ENCODE results near the gene MORN3.
"Not testable (repeated sequence)": the region's sequence is repeated elsewhere in the genome, so short reads cannot be mapped to it uniquely, and the experiment has no call there.

The MORN3 gene, protein sequence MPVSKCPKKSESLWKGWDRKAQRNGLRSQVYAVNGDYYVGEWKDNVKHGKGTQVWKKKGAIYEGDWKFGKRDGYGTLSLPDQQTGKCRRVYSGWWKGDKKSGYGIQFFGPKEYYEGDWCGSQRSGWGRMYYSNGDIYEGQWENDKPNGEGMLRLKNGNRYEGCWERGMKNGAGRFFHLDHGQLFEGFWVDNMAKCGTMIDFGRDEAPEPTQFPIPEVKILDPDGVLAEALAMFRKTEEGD

DNA sequence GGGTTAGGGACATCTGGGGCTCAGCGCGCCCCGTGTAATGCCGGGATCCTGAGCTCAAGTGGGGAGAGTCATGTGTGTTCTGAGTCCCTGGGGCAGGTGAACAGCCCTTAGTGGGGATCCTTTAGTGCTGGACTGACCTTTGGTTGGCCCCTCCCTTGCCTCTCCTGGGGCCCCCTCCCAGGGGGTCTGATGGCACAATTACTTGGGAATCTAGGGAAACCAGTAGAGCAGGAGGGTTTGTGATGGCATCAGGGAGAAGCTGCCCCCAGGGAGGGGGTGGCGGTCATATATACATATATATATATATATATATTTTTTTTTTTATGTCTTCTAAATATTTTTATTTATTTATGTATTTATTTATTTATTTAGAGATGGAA lies at the start of gene MORN3:
MORN3 (minus strand) TSS at position 134 of the 380 bp plus-strand sequence. CDS start 171 bp downstream, outside the sequence.
- DNase-seq = no peak

DNA sequence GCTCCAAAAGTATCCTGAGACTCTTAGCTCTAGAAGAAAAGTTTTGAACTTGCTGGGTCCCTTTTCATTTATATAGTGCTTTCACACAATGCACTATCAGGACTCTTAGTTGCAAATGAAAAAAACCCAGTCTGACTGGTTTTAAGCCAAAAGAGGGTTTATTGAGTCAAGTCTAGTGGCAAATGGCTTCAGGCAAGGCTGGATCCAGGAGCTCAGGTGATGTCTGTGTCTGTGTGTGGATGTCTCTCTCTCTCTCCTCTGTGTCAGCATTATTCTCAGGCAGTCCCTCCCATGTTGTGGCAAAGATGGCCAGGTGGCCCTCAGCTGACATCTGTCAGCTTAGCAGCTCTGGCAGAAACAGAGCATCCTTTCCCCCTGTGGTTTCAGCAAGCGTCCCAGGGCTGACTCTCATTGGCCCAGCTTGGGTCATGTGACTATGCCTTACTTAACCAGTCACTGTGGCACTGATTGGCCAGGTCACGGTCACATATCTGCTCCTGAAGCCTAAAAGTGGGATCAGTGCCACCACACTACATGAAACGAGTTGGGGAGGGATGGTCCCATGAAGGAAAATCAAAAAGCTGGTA lies 49.3 kb upstream of the MORN3 start:
- no peak for DNase-seq

DNA sequence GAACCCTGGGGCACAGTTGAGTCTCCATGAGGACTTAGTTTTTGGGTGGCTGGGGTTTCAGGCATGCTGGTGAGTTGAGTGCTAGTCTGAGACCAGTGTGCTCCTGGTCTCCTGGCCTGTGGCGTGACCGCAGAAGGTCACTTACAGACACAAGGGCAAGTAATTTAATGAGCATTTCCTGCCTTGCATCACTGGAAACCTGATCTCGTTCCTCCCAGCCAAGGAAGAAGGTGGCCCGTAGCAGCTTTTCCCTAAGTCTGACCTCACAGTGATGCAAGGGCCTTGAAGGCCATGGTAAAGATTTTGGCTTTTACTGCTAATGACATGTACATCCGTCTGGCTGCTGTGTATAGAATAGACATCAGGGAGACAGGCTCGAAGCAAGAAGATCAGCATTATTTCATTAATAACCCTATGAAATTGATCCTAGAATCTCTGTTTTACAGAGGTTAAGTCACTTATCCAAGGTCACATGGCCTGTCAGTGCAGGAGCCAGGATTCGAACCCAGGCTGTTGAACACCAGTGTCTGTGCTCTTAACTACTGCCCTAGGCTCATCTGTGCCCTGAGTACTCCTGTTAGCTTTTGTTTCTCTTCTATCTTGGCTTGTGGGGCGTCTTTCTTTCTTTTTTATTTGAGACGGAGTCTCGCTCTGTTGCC lies 47.7 kb upstream of the MORN3 start:
- no peak for DNase-seq

GRCh38 chr12:121715862-121716435 lies 46.5 kb upstream of the MORN3 start:
- DNase-seq = no peak

- DNase-seq = not testable (repeated sequence)
Measured at GRCh38 chr12:121715055-121715454, 45.6 kb upstream of the MORN3 start.

- DNase-seq = no peak
Measured at GRCh38 chr12:121713793-121714192, 44.3 kb upstream of the MORN3 start.

DNA sequence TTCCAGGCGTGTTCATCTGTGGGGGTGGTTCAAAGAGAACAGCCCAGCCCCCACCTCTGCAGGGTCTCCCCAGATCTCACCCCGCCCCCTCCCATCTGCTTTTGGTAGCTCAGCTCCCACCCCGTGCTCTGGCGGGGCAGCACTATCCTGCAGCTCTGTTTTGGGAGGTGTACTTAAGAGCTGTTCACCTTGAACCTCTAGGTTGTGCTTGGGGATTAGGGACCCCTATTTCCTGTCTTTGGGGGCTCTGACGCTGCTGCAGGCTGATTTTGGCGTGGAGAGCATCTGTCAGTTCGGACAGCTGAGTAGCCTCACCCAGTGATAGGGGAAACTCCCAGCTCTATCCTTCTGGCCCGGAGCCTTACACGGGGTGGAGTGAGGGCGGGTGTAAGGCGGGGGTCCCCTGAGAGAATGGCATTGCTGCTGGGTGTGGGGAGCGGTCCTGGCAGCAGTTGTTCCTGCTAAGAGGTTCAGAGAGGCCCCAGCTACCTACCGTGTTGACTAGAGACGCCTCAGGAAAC lies 43.9 kb upstream of the MORN3 start:
- DNase-seq = no peak

DNA sequence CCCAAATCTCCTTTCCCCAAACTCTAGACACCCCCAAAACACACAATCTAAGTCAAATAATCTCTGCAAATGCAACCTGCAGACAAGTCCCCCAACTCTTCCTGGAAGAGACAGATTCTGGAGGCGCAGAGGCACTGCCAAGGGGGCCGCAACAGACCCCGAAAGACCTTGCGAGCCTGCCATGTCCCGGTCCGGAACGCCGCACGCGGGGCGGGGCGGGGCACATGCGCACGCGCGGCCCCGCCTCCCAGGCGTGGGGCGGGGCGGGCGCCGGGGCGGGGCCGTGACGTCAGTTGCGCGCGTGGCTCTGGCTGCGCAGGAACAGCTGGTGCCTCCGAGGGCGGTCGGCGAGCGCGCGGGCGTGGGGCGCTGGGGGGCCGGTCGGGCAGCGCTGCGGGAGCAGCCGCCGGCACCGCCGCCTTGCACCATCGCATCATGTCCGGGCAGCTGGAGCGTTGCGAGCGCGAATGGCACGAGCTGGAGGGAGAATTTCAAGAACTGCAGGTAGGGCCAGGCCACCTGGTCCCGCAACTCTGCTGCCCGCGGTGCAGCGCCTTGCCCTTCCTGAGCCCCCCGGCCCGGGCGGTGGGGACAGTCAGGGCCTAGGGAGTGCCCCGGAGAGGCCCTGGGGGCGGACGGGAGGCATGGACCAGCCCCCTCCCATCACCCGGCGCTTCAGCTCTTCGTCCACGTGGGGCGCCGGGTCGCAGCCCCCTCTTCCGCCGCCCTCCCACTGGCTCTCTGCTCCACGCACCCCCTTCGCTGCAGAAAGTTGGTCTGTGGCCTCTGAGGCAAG lies 43.2 kb upstream of the MORN3 start, which contains the start of gene TMEM120B:
TMEM120B (plus strand) TSS at position 292 of the 796 bp plus-strand sequence; CDS start at position 436, 144 bp downstream.
- DNase-seq = peak; percentile 35 to 48

- no peak for DNase-seq
Measured at GRCh38 chr12:121712190-121712460, 42.7 kb upstream of the MORN3 start.

DNA sequence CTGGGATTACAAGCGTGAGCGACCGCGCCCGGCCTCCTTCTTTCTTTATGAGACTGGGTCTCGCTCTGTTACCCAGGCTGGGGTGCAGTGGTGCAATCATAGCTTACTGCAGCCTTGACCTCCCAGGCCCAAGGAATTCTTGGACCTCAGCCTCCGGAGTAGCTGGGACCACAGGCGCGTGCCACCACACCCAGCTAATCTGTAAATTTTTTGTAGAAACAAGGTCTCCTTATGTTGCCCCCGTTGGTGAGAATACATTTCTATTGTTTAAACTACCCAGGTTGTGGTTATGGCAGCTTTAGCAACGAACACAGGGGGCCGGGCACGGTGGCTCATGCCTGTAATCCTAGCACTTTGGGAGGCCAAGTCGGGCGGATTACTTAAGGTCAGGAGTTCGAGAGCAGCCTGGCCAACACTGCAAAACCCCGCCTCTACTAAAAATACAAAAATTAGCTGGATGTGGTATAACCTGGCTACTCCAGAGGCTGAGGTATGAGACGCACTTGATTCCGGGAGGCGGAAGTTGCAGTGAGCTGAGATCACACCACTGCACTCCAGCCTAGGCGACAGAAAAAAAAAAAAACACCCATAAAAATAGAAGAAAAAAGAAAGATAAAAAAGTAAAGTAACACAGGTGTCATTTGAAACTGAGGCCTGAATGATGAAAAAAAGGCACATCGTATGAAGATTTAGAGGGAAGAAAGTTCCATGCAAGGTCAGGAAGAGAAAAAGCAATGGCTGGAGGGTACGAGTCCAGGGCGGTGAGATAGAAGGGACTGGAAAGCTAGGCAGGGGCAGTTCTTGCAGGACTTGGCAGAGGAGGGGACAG lies 42.1 kb upstream of the MORN3 start:
- no peak for DNase-seq

GRCh38 chr12:121709478-121709961 lies 40.1 kb upstream of the MORN3 start:
- DNase-seq = no peak

DNA sequence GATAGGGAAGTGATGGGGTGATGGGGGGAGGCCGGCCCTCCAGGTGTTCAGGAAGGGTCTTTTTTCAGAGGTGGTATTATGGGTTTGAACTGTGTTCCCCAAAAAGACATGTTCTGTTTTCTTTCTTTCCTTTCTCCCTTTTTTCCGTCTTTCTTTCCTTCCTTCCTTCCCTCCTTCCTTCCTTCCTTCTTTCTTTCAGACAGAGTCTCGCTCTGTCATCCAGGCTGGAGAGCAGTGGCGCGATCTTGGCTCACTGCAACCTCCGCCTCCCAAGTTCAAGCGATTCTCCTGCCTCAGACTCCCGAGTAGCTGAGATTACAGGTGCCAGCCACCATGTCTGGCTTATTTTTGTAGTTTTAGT lies 39.6 kb upstream of the MORN3 start:
- not testable (repeated sequence) for DNase-seq

DNA sequence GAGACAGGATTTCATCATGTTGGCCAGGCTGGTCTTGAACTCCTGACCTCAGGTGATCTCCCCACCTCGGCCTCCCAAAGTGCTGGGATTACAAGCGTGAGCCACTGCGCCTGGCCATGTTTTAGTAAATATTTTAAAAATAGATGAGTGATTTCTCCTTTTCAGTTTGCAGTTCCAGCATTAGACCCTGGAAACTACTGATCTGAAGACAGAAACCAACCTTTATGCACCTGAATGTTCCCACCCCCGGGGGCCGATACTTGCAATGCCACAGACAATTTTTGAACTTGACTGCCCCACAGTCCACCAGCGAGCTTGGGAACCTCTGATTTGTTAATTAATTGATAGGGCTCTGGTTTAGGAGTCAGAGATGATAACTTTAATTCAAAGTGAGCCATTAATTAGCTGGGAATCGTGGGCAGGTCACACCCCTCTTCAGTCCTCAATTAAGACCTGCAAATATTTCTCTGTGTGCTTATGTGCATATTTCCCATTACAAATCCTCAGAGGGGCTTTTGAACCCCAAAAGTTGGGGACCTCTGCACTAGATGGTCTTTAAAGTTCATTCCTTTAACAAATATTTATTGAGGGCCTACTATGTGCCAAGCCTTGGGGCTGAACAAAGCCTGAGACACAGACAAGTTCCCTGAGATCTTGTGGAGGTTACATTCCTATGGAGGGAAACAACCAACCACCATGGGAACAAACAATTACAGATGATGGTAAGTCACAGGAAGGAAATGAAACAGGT lies 39.0 kb upstream of the MORN3 start:
- no peak for DNase-seq

DNA sequence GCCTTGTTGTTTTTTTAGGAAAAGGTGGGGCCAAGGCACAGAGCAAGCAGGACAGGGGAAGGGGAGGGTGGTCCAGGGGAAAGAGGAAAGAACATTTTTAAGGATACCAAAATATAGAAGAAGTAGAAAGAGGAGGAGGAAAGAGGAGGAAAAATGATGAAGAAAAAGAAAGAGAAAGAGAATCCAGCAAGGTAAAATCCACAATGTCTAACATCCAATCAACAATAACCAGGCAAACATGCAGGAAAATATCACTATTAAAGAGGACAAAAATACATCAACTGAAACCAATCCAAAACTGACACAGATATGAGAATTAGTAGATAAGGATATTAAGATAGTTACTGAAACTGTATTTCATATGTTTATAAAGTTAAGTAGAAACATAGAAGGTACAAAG lies 36.1 kb upstream of the MORN3 start:
- no peak for DNase-seq

DNA sequence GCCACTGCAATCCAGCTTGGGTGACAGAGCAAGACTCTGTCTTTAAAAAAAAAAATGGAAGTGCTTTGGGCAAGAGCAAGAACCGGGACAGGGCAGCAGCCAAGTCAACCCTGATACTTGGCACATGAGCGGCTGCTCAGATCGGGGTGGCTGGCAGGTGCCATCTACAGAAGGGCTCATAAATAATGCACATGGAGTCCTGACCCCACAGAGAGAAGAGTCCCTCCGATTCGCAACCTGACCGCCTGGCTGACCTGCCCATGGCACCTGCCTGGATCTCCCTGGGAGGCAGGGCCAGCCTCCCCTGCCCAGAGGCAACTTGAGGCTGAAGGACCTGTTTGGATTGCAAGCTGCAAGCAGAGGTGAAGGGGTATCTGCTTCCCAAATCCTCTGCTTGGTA lies 33.5 kb upstream of the MORN3 start:
- DNase-seq = no peak

GRCh38 chr12:121701667-121702277 lies 32.3 kb upstream of the MORN3 start:
- no peak for DNase-seq

- DNase-seq = not testable (repeated sequence)
Measured at GRCh38 chr12:121697861-121698260, 28.4 kb upstream of the MORN3 start.

DNA sequence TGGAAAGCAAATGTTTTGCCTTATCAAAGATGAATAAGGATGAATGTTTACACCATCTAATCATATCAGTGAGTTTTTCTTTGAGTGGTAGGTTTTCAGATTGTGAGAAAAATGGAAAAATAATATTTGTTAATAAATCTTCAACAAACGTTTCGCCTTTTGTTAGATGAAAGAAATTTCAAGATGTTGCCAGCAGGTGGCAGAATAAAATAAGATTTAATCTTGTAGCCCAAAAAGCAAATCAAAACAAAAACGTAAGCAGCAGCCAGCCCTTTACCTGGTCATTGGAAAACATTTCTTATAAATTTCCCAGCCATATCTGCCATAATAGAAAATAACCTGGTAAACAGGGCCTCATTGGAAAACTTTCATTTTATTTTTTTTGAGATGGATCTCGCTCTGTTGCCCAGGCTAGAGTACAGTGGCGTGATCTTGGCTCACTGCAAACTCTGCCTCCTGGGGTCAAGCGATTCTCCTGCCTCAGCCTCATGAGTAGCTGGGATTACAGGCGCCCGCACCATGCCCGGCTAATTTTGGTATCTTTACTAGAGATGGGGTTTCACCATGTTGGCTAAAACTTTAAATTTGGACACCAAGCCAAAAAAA lies 27.7 kb upstream of the MORN3 start:
- peak; percentile 42 to 62 for DNase-seq

- no peak for DNase-seq
Measured at GRCh38 chr12:121693155-121693687, 23.8 kb upstream of the MORN3 start.

GRCh38 chr12:121692744-121693143 lies 23.3 kb upstream of the MORN3 start:
- DNase-seq = not testable (repeated sequence)

Measured in SHP77 (cell line).